HG03064 (cell line): ENCODE measurements around the gene DAGLA.

Source experiments
- ATAC-seq: cut with Tn5 transposase; IDR thresholded peaks from one replicate; pipeline ENCODE4 v1.9.1; 2021; ENCODE audit warnings: low read depth; ENCODE audit not compliant: unreplicated experiment

DAGLA gene

GRCh38 chr11:61742391-61742790, 62.2 kb downstream of the DAGLA start:
- ATAC-seq = no peak

DNA sequence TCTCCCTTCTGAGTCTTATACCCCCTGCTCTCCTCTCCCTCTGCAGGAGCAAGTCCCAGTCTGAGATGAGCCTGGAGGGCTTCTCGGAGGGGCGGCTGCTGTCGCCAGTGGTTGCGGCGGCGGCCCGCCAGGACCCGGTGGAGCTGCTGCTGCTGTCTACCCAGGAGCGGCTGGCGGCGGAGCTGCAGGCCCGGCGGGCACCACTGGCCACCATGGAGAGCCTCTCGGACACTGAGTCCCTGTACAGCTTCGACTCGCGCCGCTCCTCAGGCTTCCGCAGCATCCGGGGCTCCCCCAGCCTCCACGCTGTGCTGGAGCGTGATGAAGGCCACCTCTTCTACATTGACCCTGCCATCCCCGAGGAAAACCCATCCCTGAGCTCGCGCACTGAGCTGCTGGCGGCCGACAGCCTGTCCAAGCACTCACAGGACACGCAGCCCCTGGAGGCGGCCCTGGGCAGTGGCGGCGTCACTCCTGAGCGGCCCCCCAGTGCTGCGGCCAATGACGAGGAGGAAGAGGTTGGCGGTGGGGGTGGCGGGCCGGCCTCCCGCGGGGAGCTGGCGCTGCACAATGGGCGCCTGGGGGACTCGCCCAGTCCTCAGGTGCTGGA, 63.4 kb downstream of the DAGLA start:
- ATAC-seq = no peak

GRCh38 chr11:61744181-61744580, 64.0 kb downstream of the DAGLA start:
- no peak for ATAC-seq

- no peak for ATAC-seq
These were observed 64.5 kb downstream of the DAGLA start for GRCh38 chr11:61744609-61745156.

- no peak for ATAC-seq
These were observed 65.7 kb downstream of the DAGLA start for GRCh38 chr11:61745781-61746441.

DNA sequence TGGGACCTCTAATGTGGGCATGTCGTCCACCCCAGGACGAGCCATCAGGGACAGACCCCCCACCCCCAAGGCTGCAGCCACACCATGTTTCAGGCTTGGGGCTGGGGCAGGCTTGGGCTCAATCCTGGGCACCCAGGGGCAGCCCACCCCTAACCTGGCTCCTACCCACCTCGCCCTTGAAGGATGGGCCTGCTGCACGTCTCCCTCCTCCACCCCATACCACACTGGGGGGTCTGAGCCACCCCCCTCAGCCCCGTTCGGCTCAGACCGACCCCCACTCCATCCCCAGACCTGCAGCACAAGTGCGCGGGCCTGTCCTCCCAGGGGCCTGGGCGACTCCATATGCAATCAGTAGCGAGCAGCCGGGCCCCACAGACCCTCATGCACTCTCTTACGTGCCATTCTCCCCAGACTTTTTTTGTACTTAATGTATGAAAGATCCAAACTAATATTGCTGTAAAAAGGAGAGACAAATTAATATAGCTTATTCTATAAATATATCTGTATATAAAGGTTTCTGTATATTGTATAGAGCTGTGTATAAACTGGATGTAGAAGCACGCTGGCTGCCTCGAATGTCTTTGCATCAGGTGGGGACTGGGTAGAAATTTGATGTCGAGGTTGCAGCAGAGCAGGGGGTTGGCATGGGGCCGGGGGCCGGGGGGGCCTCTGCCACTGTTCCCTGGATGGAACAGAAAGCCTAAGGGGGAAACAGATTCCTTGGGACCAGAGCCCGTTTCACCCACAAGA, 66.4 kb downstream of the DAGLA start:
- no peak for ATAC-seq

DNA sequence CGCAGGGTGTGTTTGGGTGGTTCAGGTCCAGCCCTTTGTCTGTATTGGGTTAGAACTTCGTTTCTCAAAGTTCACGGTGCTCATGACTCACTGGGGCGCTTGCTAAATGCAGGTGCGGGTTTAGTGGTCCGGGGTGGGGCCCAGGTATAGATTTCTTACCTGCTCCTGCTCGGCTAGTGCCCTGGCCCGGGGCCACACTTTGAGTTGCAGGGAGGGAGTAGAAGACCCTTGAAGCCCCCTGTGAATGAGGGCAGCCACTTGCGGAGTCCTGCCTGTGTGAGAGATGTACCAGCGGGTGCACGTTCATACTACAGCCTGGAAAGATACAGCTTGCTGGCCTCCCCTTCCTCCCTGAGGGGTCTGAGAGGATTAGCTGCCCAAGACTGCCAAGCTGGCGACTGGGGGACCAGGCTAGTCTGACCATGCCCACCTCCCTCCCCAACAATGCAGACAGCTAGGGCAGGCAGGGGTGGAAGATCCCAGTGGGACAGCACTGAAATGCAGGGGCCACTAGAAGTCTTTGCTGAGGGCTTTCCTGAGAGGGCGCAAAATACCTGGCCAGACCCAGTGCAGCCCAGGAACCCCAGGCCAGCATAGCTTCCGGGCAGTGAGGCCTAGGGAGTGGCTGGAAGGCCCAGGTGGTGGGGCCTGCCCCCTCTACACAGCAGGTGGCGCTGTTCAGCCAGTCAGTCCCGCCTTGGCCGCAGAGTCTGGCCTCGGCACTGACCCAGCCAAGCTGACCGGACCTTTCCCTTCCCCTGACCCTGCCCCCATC, 67.2 kb downstream of the DAGLA start:
- no peak for ATAC-seq

DNA sequence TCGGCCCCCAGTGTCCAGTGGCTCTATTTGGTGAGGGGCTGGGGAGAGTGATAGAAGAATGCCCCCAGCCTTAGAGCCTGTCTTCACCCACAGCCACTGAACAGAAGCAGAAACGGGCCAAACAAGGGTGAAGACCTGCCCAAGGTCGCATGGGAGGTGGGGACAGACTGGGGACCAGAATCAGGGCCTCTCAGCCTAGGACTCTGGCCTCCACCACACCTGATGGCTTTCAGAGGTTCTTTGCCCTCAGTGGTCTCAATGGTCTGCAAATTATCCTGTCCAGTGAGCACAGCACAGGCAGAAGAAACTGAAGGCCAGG, 67.7 kb downstream of the DAGLA start:
- ATAC-seq = no peak

DNA sequence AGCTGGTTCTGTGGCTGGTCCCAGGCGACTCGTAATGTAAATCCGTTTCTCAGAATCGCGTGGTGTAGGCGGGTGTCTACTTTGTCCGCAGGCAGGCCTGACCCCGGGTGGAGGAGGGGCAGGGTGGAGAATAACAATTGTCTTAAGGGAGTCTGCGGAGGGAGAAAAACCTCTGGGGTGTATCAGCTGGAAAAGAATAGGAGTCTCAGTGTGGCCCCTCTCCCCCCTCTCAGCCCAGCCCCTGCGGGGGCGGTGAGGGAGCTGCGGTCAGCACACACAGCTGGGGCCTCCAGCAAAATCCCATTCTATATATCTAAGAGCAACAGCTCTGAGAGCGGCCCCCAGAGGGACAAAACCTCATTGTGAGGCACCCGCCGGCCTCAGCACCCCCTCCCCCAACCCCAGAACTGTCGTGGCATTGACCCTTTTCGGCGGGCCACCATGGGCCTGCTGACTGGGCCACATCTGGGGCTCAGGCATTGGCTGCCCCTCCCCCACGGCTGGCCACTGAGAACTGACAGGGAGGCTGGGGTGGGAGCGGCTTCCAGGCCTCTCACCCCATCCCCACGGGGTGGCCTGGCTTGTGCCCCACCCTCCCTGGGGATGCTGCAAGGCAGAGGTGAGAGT, 69.5 kb downstream of the DAGLA start:
- ATAC-seq = no peak

- no peak for ATAC-seq
These were observed 70.6 kb downstream of the DAGLA start for GRCh38 chr11:61750631-61751273.

DNA sequence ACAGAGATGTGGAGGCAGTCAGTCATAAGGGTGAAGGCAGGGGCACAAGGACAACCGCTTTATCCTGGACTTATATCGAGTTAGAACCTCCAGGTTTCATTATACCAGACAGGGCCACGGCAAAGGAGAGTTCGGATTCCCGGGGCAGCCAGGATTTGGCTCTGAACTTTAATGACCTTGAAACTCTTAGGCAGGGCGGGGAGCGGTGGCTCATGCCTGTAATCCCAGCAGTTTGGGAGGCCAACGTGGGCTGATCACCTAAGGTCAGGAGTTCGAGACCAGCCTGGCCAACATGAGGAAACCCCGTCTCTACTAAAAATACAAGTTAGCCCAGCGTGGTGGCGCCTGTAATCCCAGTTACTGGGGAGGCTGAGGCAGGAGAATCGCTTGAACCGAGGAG, 71.2 kb downstream of the DAGLA start:
- ATAC-seq = no peak

- ATAC-seq = no peak
These were observed 72.1 kb downstream of the DAGLA start, which contains the start of gene MYRF for GRCh38 chr11:61752117-61752924. MYRF (plus strand) TSS chr11:61752636; CDS start chr11:61752745, 109 bp downstream.

GRCh38 chr11:61752925-61753521, 72.8 kb downstream of the DAGLA start:
- ATAC-seq = no peak

- ATAC-seq = no peak
These were observed 73.5 kb downstream of the DAGLA start for GRCh38 chr11:61753672-61754071.

- no peak for ATAC-seq
These were observed 74.6 kb downstream of the DAGLA start for GRCh38 chr11:61754534-61755482.

DNA sequence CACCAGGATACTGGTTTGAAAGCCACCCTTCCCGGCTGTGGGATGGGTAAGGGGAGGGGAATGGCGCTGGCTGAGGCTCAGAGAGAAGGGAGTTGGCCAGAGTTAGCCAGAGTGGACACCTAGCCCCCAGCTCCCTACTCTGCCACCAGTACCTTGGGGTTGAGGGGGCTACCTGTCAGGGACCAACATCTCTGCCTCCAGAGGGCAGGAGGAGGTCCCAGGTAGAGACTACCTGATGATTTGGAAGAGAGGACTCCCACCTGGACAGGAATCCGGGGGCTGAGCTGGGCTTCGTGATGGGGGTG, 75.9 kb downstream of the DAGLA start:
- no peak for ATAC-seq

GRCh38 chr11:61756452-61757212, 76.4 kb downstream of the DAGLA start:
- ATAC-seq = no peak
